Trophoblast cell (in vitro differentiated cells and primary cell): ENCODE data around the gene TPTE2.
A peak's percentile ranks its signal among the peaks of the same experiment; 100 is the strongest.

Experiments used
- DNase-seq, 2 donors: peaks; one replicate each; pipeline ENCODE4 v3.0.0-alpha.2; 2016
- H2AFZ ChIP-seq: 2 replicates; pipeline ENCODE4 v1.6.1; 2013; ENCODE audit warnings: low read length, moderate library complexity, mild to moderate bottlenecking; ENCODE audit not compliant: insufficient read depth, poor library complexity
- H2AK5ac ChIP-seq: 2 replicates; pipeline ENCODE4 v1.6.1; 2013; ENCODE audit warnings: mild to moderate bottlenecking, low read length
- H2BK120ac ChIP-seq: 2 replicates; pipeline ENCODE4 v1.6.1; 2013; ENCODE audit warnings: low read length, mild to moderate bottlenecking, moderate library complexity; ENCODE audit not compliant: insufficient read depth, poor library complexity
- H2BK12ac ChIP-seq: 2 replicates; pipeline ENCODE4 v1.6.1; 2013; ENCODE audit warnings: mild to moderate bottlenecking, low read length, moderate library complexity
- H2BK5ac ChIP-seq: 2 replicates; pipeline ENCODE4 v1.6.1; 2013; ENCODE audit warnings: low read length, low read depth, moderate library complexity, mild to moderate bottlenecking; ENCODE audit not compliant: poor library complexity
- H3K14ac ChIP-seq: 2 replicates; pipeline ENCODE4 v1.6.1; 2013; ENCODE audit warnings: mild to moderate bottlenecking, low read length
- H3K18ac ChIP-seq: 2 replicates; pipeline ENCODE4 v1.6.1; 2013; ENCODE audit warnings: mild to moderate bottlenecking, low read length
- H3K23ac ChIP-seq: 2 replicates; pipeline ENCODE4 v1.6.1; 2013; ENCODE audit warnings: low read length
- H3K27ac ChIP-seq: 2 replicates; pipeline ENCODE4 v1.5.1; 2013; ENCODE audit warnings: low read depth, mild to moderate bottlenecking, inconsistent platforms, low read length, moderate library complexity
- H3K27me3 ChIP-seq: 2 replicates; pipeline ENCODE4 v1.6.1; 2013; ENCODE audit warnings: inconsistent platforms, mild to moderate bottlenecking, low read length, moderate library complexity; ENCODE audit not compliant: insufficient read depth
- H3K36me3 ChIP-seq, 2 experiments: 1 replicate in 1 of 2; 2 replicates in 1 of 2; pipeline ENCODE4 v1.6.1; 2013; ENCODE audit warnings: low read length in 2 of 2, mild to moderate bottlenecking in 2 of 2, moderate library complexity in 1 of 2; ENCODE audit not compliant: insufficient read depth in 2 of 2, control insufficient read depth in 1 of 2
- H3K4ac ChIP-seq: 2 replicates; pipeline ENCODE4 v1.6.1; 2013; ENCODE audit warnings: low read depth, mild to moderate bottlenecking, low read length, moderate library complexity
- H3K4me1 ChIP-seq, 2 experiments: 1 replicate in 1 of 2; 2 replicates in 1 of 2; pipeline ENCODE4 v1.6.1; 2013; ENCODE audit warnings: low read length in 2 of 2, mild to moderate bottlenecking in 2 of 2, moderate library complexity in 1 of 2; ENCODE audit not compliant: insufficient read depth in 2 of 2, control insufficient read depth in 1 of 2
- H3K4me2 ChIP-seq: 2 replicates; pipeline ENCODE4 v1.6.1; 2013; ENCODE audit warnings: inconsistent platforms, mild to moderate bottlenecking, low read length, moderate library complexity
- H3K4me3 ChIP-seq: 2 replicates; pipeline ENCODE4 v1.5.1; 2013; ENCODE audit warnings: mild to moderate bottlenecking, low read depth, low read length, inconsistent platforms
- H3K79me1 ChIP-seq: one replicate; pipeline ENCODE4 v1.6.1; 2013; ENCODE audit warnings: low read length
- H3K79me2 ChIP-seq: 2 replicates; pipeline ENCODE4 v1.6.1; 2013; ENCODE audit warnings: low read length, mild to moderate bottlenecking; ENCODE audit not compliant: control insufficient read depth, insufficient read depth, poor library complexity
- H3K9ac ChIP-seq: 2 replicates; pipeline ENCODE4 v1.6.1; 2013; ENCODE audit warnings: mild to moderate bottlenecking, low read length
- H3K9me3 ChIP-seq: 2 replicates; pipeline ENCODE4 v1.6.1; 2013; ENCODE audit warnings: low read depth, mild to moderate bottlenecking, control low read depth, inconsistent platforms, low read length; ENCODE audit not compliant: insufficient read depth
- H4K12ac ChIP-seq: 2 replicates; pipeline ENCODE4 v1.6.1; 2013; ENCODE audit warnings: low read depth, mild to moderate bottlenecking, low read length, moderate library complexity
- H4K8ac ChIP-seq: 2 replicates; pipeline ENCODE4 v1.6.1; 2013; ENCODE audit warnings: low read depth, mild to moderate bottlenecking, low read length, moderate library complexity
- H4K91ac ChIP-seq: one replicate; pipeline ENCODE4 v1.6.1; 2013; ENCODE audit warnings: low read depth, mild to moderate bottlenecking, low read length, moderate library complexity
- WGBS: extraction: QIAGEN DNeasy Blood & Tissue Kit; methylation state at CpG from one replicate; pipeline ENCODE4 v1.1.7; 2013; ENCODE audit warnings: missing lambda C conversion rate; ENCODE audit not compliant: insufficient read length, insufficient coverage; ENCODE audit errors: extremely low coverage; 5-methylcytosine and 5-hydroxymethylcytosine counted together

Gene TPTE2

GRCh38 chr13:19605161-19605955 is 44.0 kb upstream of the TPTE2 start:
- WGBS = no CpG with 5 or more reads among the region's 7 CpGs

DNA sequence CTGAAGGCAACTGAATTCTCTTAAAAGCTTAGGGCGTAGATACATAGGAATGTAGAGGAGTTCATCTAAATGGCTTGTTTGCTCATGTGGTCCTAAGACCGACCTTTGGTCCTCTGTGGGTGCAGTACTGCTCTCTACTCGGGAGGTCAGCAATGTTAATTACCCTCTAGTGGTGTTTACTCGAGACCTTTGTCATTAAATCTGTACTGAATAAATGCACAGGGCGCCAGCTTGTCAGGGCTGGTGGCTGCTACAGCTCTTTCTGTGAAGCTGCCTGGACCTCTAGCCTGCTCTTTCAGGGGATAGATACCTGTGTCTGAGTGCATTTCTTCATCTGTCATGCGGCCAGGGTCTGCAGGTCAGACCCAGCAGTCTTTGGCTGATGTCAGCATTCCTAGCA is 43.0 kb upstream of the TPTE2 start:
- Histone ChIP-seq H4K12ac (no peak overlapping the region), H2BK120ac (no peak overlapping the region), H3K4ac (no peak overlapping the region), H3K4me2 (no peak overlapping the region), H3K79me2 (peaks cover 2% of the 10 kb centered on the region), H2BK12ac (no peak overlapping the region), H3K9ac (no peak overlapping the region), H3K79me1 (no peaks in the 10 kb centered on the region), H2BK5ac (no peak overlapping the region), H3K18ac (no peak overlapping the region), H2AFZ (no peak overlapping the region), H3K4me3 (no peak overlapping the region), H4K91ac (no peak overlapping the region), H3K4me1 (peaks cover 3 to 6% of the 10 kb centered on the region in 2 experiments), H3K23ac (no peak overlapping the region), H3K36me3 (no peaks in the 10 kb centered on the region), H4K8ac (no peak overlapping the region), H3K9me3 (peaks cover 6% of the 10 kb centered on the region), H3K27ac (no peak overlapping the region), H3K14ac (no peak overlapping the region), H3K27me3 (peaks cover 12% of the 10 kb centered on the region), H2AK5ac (no peak overlapping the region)
- no peak for DNase-seq
- WGBS = no CpG with 5 or more reads among the region's 6 CpGs

More at GRCh38 chr13:19605161-19605955, 44.0 kb upstream of the TPTE2 start:
- H4K8ac ChIP-seq = no peak overlapping the region
- no peak overlapping the region for H3K4me3 ChIP-seq
- no peaks in the 10 kb centered on the region for H3K79me1 ChIP-seq
- no peaks in the 10 kb centered on the region for H3K36me3 ChIP-seq
- peaks cover 2% of the 10 kb centered on the region for H3K79me2 ChIP-seq
- H3K9ac ChIP-seq = no peak overlapping the region
- H3K9me3 ChIP-seq = peaks cover 6% of the 10 kb centered on the region
- H3K18ac ChIP-seq = no peak overlapping the region
- H3K4me2 ChIP-seq = no peak overlapping the region
- no peak overlapping the region for H4K12ac ChIP-seq
- peaks cover 12% of the 10 kb centered on the region for H3K27me3 ChIP-seq
- H4K91ac ChIP-seq = no peak overlapping the region
- no peak overlapping the region for H3K4ac ChIP-seq
- H3K23ac ChIP-seq = no peak overlapping the region
- H2AFZ ChIP-seq = no peak overlapping the region
- H3K27ac ChIP-seq = no peak overlapping the region
- H3K4me1 ChIP-seq = peaks cover 3 to 6% of the 10 kb centered on the region in 2 experiments
- DNase-seq = no peak
- H3K14ac ChIP-seq = no peak overlapping the region
- H2BK5ac ChIP-seq = no peak overlapping the region
- no peak overlapping the region for H2AK5ac ChIP-seq
- no peak overlapping the region for H2BK12ac ChIP-seq
- no peak overlapping the region for H2BK120ac ChIP-seq

GRCh38 chr13:19601749-19602725 is 40.7 kb upstream of the TPTE2 start:
- Histone ChIP-seq H3K4me3 (peak overlapping the region; percentile 68), H4K12ac (peak overlapping the region; percentile 12), H3K4ac (no peak overlapping the region), H3K36me3 (no peaks in the 10 kb centered on the region), H4K91ac (no peak overlapping the region), H3K79me2 (peaks cover 2% of the 10 kb centered on the region), H3K4me1 (peaks cover 3 to 6% of the 10 kb centered on the region in 2 experiments), H3K27ac (no peak overlapping the region), H3K23ac (no peak overlapping the region), H2AFZ (peak overlapping the region; percentile 39), H2BK5ac (no peak overlapping the region), H3K27me3 (peaks cover 12% of the 10 kb centered on the region), H2BK120ac (no peak overlapping the region), H3K9ac (no peak overlapping the region), H3K9me3 (peaks cover 9% of the 10 kb centered on the region), H2BK12ac (no peak overlapping the region), H3K18ac (no peak overlapping the region), H3K79me1 (no peaks in the 10 kb centered on the region), H3K4me2 (peak overlapping the region; percentile 92), H2AK5ac (no peak overlapping the region), H3K14ac (peak overlapping the region; percentile 46), H4K8ac (peak overlapping the region; percentile 57)
- WGBS = no CpG with 5 or more reads among the region's 108 CpGs
- DNase-seq = peak in 1 of 2 donors; percentile 58

- Histone ChIP-seq H2BK5ac (no peak overlapping the region), H4K12ac (no peak overlapping the region), H3K4ac (no peak overlapping the region), H3K27ac (no peak overlapping the region), H2BK12ac (no peak overlapping the region), H4K8ac (no peak overlapping the region), H3K23ac (no peak overlapping the region), H3K36me3 (no peaks in the 10 kb centered on the region), H3K4me1 (peaks cover 3 to 6% of the 10 kb centered on the region in 2 experiments), H2AFZ (no peak overlapping the region), H3K4me3 (no peak overlapping the region), H3K79me1 (no peaks in the 10 kb centered on the region), H3K79me2 (peaks cover 2% of the 10 kb centered on the region), H3K14ac (no peak overlapping the region), H2AK5ac (no peak overlapping the region), H3K18ac (no peak overlapping the region), H2BK120ac (no peak overlapping the region), H3K4me2 (no peak overlapping the region), H3K9ac (no peak overlapping the region), H3K9me3 (peaks cover 7% of the 10 kb centered on the region), H3K27me3 (peaks cover 11% of the 10 kb centered on the region), H4K91ac (no peak overlapping the region)
- whole genome bisulfite sequencing = no CpG with 5 or more reads among the region's 5 CpGs
- no peak for DNase-seq
Measured at GRCh38 chr13:19597523-19597922, 36.2 kb upstream of the TPTE2 start.
